ENCODE results near the gene RANBP9. TPM values are rescaled to one million over a fixed set of nuclear protein-coding genes. Genes with fewer than 3 reads are reported as not detected.

The RANBP9 gene
- polyA plus RNA-seq, 3 donors, result 1.8 to 26.1 (median 2.0) TPM

GRCh38 chr6:13760307-13761304 lies 49.0 kb upstream of the RANBP9 start:
- Histone ChIP-seq H3K9ac (ENCODE audit: insufficient read depth, low read length, poor library complexity, severe bottlenecking) (peak overlapping the region; percentile 2), H3K4me3 (replicated peaks in 1 of 3; ENCODE audit: low read depth in 2 of 3, low read length in 3 of 3) (peak overlapping the region in 2 of 3 experiments; percentile 14 to 41), H3K4me1 (ENCODE audit: control insufficient read depth in 1 of 2, insufficient read depth in 2 of 2, low read length in 2 of 2) (peaks cover 28 to 41% of the 10 kb centered on the region in 2 donors), H3K4me2 (replicated peaks; ENCODE audit: extremely low read depth, low read length, poor library complexity, severe bottlenecking) (peak overlapping the region; percentile 52), H3K79me2 (ENCODE audit: insufficient read depth, low read length) (no peaks in the 10 kb centered on the region), H3K27ac (ENCODE audit: low read depth in 1 of 2, low read length in 2 of 2) (peak overlapping the region in 1 of 2 donors; percentile 20), H3K36me3 (replicated peaks in 1 of 2; ENCODE audit: control insufficient read depth in 1 of 2, insufficient read depth in 2 of 2, low read length in 2 of 2) (no peaks in the 10 kb centered on the region), H4K20me1 (ENCODE audit: insufficient read depth, low read length) (no peaks in the 10 kb centered on the region), H3K9me3 (replicated peaks in 1 of 2; ENCODE audit: control insufficient read depth in 1 of 2, insufficient read depth in 1 of 2, low read length in 2 of 2) (peaks cover 0 to 5% of the 10 kb centered on the region in 2 donors), H3K27me3 (ENCODE audit: control insufficient read depth in 2 of 2, insufficient read depth in 2 of 2, low read length in 2 of 2) (no peaks in the 10 kb centered on the region), H2AFZ (ENCODE audit: insufficient read depth, low read depth, low read length, poor library complexity, severe bottlenecking) (peak overlapping the region; percentile 40)
- Mint-ChIP-seq H3K4me1 (peaks cover 44% of the 10 kb centered on the region), H3K27ac (peak overlapping the region in 3 of 7 donors; percentile 8 to 26 (median 25)), H3K27me3 (ENCODE audit: low read depth in 3 of 3) (peaks cover 0 to 6% (median 4%) of the 10 kb centered on the region in 3 donors), H3K9me3 (peaks cover 0 to 7% (median 3%) of the 10 kb centered on the region in 7 donors), H3K4me3 (peak overlapping the region; percentile 50 to 78), H3K36me3 (peaks cover 0 to 3% of the 10 kb centered on the region in 2 donors)
- WGBS (ENCODE audit: insufficient coverage), result 42% methylated on average over 6 of the region's 11 CpGs
- no peak for TF ChIP-seq CTCF (IDR thresholded peaks at IDR 0.05)
- DNase-seq, result peak; percentile 15 to 36 (median 20)
- intact Hi-C loops (cut with micrococcal nuclease), result no loop called here

GRCh38 chr6:13759025-13759424 lies 47.4 kb upstream of the RANBP9 start:
- Mint-ChIP-seq H3K9me3 (peaks cover 0 to 2% (median under 1%) of the 10 kb centered on the region in 7 donors), H3K27ac (no peak overlapping the region), H3K4me1 (peaks cover 44% of the 10 kb centered on the region), H3K36me3 (peaks cover 0 to 3% of the 10 kb centered on the region in 2 donors), H3K27me3 (ENCODE audit: low read depth in 3 of 3) (peaks cover 0 to 4% (median 3%) of the 10 kb centered on the region in 3 donors), H3K4me3 (no peak overlapping the region)
- no peak for DNase-seq
- H3K9me3 ChIP-seq (replicated peaks in 1 of 2; ENCODE audit: control insufficient read depth in 1 of 2, insufficient read depth in 1 of 2, low read length in 2 of 2), result peaks cover 0 to 3% of the 10 kb centered on the region in 2 donors
- no peaks in the 10 kb centered on the region for H4K20me1 ChIP-seq (ENCODE audit: insufficient read depth, low read length)
- intact Hi-C loops (cut with micrococcal nuclease), result no loop called here
- no peak overlapping the region for H3K4me3 ChIP-seq (replicated peaks in 1 of 3; ENCODE audit: low read depth in 2 of 3, low read length in 3 of 3)
- no peak overlapping the region for H3K4me2 ChIP-seq (replicated peaks; ENCODE audit: extremely low read depth, low read length, poor library complexity, severe bottlenecking)
- H3K9ac ChIP-seq (ENCODE audit: insufficient read depth, low read length, poor library complexity, severe bottlenecking), result no peak overlapping the region
- H3K4me1 ChIP-seq (ENCODE audit: control insufficient read depth in 1 of 2, insufficient read depth in 2 of 2, low read length in 2 of 2), result peaks cover 28 to 41% of the 10 kb centered on the region in 2 donors
- no peak overlapping the region for H2AFZ ChIP-seq (ENCODE audit: insufficient read depth, low read depth, low read length, poor library complexity, severe bottlenecking)
- WGBS (ENCODE audit: insufficient coverage), result 100% methylated on average over 1 of the region's 6 CpGs
- no peaks in the 10 kb centered on the region for H3K27me3 ChIP-seq (ENCODE audit: control insufficient read depth in 2 of 2, insufficient read depth in 2 of 2, low read length in 2 of 2)
- H3K27ac ChIP-seq (ENCODE audit: low read depth in 1 of 2, low read length in 2 of 2), result no peak overlapping the region
- TF ChIP-seq CTCF (IDR thresholded peaks at IDR 0.05), result no peak
- no peaks in the 10 kb centered on the region for H3K79me2 ChIP-seq (ENCODE audit: insufficient read depth, low read length)
- no peaks in the 10 kb centered on the region for H3K36me3 ChIP-seq (replicated peaks in 1 of 2; ENCODE audit: control insufficient read depth in 1 of 2, insufficient read depth in 2 of 2, low read length in 2 of 2)

Data from CD14-positive monocyte (primary cell).